Measurements from ENCODE around the gene LMAN2L.

The LMAN2L gene

DNA sequence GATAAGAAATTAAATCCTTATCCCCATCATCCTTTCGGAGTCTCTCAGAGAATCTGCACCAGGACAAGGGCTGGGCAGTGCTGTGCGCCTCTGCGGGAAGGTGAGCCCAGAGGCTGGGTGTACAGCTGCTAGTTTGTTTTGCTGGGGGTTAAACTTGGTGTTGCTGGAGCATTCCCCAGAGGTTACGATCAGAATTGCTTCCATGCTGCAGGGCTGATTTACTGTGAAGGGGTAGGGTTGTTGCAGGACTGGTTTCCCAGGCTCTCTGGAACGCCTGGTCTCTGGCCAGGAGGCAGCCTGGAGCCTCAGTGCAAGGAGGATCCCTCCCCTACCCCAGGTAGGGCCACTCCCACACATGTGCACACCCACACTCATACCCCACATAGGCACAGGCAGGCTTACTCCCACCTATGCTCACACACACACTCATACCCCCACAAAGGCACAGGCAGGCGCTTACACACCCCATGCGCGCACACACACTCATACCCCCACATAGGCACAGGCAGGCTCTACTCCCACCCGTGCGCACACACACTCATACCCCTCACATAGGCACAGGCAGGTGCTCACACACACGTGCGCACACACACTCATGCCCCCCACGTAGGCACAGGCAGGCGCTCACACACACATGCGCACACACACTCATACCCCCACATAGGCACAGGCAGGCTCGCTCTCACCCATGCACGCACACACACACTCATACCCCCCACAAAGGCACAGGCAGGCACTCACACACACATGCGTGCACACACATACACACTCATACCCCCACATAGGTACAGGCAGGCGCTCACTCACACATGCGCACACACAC lies 32.1 kb upstream of the LMAN2L start:
- no peak for TF ChIP-seq TAF1 (IDR thresholded peaks at IDR 0.05; ENCODE audit: borderline replicate concordance, insufficient read depth, low read length)
- TF ChIP-seq POLR2AphosphoS5 (IDR thresholded peaks at IDR 0.05; ENCODE audit: low read depth, low read length) = no peak
- TF ChIP-seq, protein P1, sequence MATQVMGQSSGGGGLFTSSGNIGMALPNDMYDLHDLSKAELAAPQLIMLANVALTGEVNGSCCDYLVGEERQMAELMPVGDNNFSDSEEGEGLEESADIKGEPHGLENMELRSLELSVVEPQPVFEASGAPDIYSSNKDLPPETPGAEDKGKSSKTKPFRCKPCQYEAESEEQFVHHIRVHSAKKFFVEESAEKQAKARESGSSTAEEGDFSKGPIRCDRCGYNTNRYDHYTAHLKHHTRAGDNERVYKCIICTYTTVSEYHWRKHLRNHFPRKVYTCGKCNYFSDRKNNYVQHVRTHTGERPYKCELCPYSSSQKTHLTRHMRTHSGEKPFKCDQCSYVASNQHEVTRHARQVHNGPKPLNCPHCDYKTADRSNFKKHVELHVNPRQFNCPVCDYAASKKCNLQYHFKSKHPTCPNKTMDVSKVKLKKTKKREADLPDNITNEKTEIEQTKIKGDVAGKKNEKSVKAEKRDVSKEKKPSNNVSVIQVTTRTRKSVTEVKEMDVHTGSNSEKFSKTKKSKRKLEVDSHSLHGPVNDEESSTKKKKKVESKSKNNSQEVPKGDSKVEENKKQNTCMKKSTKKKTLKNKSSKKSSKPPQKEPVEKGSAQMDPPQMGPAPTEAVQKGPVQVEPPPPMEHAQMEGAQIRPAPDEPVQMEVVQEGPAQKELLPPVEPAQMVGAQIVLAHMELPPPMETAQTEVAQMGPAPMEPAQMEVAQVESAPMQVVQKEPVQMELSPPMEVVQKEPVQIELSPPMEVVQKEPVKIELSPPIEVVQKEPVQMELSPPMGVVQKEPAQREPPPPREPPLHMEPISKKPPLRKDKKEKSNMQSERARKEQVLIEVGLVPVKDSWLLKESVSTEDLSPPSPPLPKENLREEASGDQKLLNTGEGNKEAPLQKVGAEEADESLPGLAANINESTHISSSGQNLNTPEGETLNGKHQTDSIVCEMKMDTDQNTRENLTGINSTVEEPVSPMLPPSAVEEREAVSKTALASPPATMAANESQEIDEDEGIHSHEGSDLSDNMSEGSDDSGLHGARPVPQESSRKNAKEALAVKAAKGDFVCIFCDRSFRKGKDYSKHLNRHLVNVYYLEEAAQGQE (IDR thresholded peaks at IDR 0.05; ENCODE audit: insufficient read depth in 1 of 2, low read depth in 2 of 2, low read length in 2 of 2) = no peak
- TF ChIP-seq FOXP2 (optimal IDR thresholded peaks at IDR 0.05; ENCODE audit: borderline replicate concordance, extremely low read depth, extremely low read length, insufficient read depth) = no peak
- TF ChIP-seq SIN3A (IDR thresholded peaks at IDR 0.05; ENCODE audit: borderline replicate concordance, insufficient read depth, low read length) = no peak

DNA sequence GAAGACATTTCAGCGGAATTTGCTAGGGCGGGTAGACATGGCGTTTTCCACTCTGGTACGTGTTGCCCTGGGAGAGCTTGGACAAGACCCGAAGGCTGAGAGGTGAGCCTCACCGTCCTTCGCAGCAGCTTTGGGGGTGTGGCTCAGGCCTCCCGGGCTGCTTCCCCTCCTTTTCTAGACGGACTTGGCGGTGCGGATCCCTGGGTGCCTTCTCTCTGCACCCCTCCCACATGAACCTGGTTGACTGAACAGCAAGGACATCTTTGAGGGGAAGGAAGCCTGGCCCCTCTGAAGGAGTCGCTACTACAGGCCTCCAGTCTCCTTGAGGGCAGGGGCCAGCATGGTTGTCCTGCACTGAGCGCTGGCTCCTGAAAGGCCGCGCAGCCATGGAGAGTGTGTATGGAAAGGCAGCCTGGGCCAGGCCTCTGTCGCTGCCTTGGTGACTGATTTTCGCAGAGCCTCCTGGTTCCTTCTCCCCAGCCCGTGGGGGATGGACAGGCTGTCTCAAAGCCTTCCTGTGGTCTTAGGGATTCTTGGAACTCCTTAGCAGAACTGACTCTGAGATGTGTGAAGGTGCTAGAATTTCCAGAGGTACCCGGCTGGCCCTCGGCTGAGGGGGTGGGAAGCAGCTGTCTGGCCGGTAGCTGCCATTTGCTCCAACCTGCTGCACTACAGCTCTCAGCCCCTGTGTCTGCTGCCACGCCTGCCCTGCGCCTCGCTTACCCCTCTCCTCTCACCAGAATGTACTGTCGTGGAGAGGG lies 30.8 kb upstream of the LMAN2L start:
- TF ChIP-seq POLR2AphosphoS5 (IDR thresholded peaks at IDR 0.05; ENCODE audit: low read depth, low read length) (no peak), SIN3A (IDR thresholded peaks at IDR 0.05; ENCODE audit: borderline replicate concordance, insufficient read depth, low read length) (no peak), TAF1 (IDR thresholded peaks at IDR 0.05; ENCODE audit: borderline replicate concordance, insufficient read depth, low read length) (no peak), FOXP2 (optimal IDR thresholded peaks at IDR 0.05; ENCODE audit: borderline replicate concordance, extremely low read depth, extremely low read length, insufficient read depth) (no peak)
- TF ChIP-seq, protein P1 (IDR thresholded peaks at IDR 0.05; ENCODE audit: insufficient read depth in 1 of 2, low read depth in 2 of 2, low read length in 2 of 2) = no peak

DNA sequence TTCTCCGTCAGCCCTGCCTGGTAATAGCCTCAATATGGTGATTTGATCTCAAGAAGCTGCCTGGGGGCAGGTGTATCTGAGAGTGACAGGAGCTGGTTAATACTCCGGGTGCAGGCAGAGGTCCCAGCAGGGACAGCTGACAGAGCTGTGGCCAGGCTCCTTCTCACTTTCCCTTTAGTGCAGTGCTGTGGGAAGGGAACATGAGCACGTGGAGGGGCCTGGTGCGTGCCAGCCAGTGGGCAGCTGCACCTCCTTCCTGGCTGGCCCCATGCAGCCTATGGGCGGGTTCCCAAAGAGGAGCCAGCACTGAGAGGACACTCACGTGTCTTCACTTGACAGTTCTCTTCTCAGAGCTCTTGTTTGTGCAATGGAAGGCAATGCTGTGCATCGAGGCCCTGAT lies 29.9 kb upstream of the LMAN2L start:
- TF ChIP-seq, protein P1 (IDR thresholded peaks at IDR 0.05; ENCODE audit: insufficient read depth in 1 of 2, low read depth in 2 of 2, low read length in 2 of 2) = no peak
- TF ChIP-seq TAF1 (IDR thresholded peaks at IDR 0.05; ENCODE audit: borderline replicate concordance, insufficient read depth, low read length) = no peak
- no peak for TF ChIP-seq POLR2AphosphoS5 (IDR thresholded peaks at IDR 0.05; ENCODE audit: low read depth, low read length)
- no peak for TF ChIP-seq SIN3A (IDR thresholded peaks at IDR 0.05; ENCODE audit: borderline replicate concordance, insufficient read depth, low read length)
- TF ChIP-seq FOXP2 (optimal IDR thresholded peaks at IDR 0.05; ENCODE audit: borderline replicate concordance, extremely low read depth, extremely low read length, insufficient read depth) = no peak

DNA sequence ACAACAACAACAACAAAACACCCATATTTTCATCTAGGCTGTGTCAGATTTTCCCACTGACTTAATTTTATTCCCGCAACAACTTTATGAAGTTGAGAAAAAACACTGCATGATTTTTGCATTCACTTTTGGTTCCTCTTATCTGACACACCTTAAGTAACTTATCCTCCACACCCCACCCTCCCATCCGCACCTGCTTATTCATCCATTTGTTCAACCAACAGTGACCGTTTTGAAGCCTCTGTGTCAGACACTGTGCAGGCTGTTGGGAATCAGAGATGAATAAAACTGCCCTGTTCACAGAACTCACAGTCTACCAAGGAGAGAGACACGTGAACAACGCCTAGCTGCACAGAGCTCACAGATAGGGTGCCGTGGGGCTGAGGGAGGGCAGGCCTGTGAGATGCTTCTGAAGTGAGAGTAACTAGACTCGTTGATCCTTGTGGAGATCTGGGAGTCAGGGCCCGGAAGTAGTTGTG lies 28.3 kb upstream of the LMAN2L start:
- TF ChIP-seq SIN3A (IDR thresholded peaks at IDR 0.05; ENCODE audit: borderline replicate concordance, insufficient read depth, low read length) (no peak), TAF1 (IDR thresholded peaks at IDR 0.05; ENCODE audit: borderline replicate concordance, insufficient read depth, low read length) (no peak), FOXP2 (optimal IDR thresholded peaks at IDR 0.05; ENCODE audit: borderline replicate concordance, extremely low read depth, extremely low read length, insufficient read depth) (no peak), POLR2AphosphoS5 (IDR thresholded peaks at IDR 0.05; ENCODE audit: low read depth, low read length) (no peak)
- TF ChIP-seq, protein P1 (IDR thresholded peaks at IDR 0.05; ENCODE audit: insufficient read depth in 1 of 2, low read depth in 2 of 2, low read length in 2 of 2) = no peak
